GM23248 (cell line): ENCODE data around the gene NIPA2.

Experiments
- EZH2 ChIP-seq: fragments of 200-600 bp; sonication (generic); IDR thresholded peaks from 2 replicates; pipeline ENCODE4 v1.6.1; 2018; ENCODE audit warnings: antibody characterized with exemption, mild to moderate bottlenecking; ENCODE audit not compliant: insufficient read depth, poor library complexity, severe bottlenecking
- EZH2phosphoT487 ChIP-seq: fragments of 200-600 bp; sonication (generic); IDR thresholded peaks from 2 replicates; pipeline ENCODE4 v1.6.1; 2018; ENCODE audit warnings: antibody characterized with exemption, moderate library complexity, mild to moderate bottlenecking, low read depth; ENCODE audit not compliant: insufficient read depth

- no peak for TF ChIP-seq EZH2
- TF ChIP-seq EZH2phosphoT487 = no peak
Measured at GRCh38 chr15:22810033-22810852, 28.2 kb upstream of the NIPA2 start.
